ENCODE measurements around the gene MICALL1. TPM values are rescaled to one million over a fixed set of nuclear protein-coding genes. Genes with fewer than 3 reads are reported as not detected.
A peak's percentile ranks its signal among the peaks of the same experiment; 100 is the strongest.
"Not testable (repeated sequence)": the region's sequence is repeated elsewhere in the genome, so short reads cannot be mapped to it uniquely, and the experiment has no call there.

The MICALL1 gene
- total and polyA plus RNA-seq, 9 donors, result 21.7 to 73.8 (median 50.5) TPM

- Histone ChIP-seq H3K27me3 (ENCODE audit: control insufficient read depth, insufficient read depth, low read length) (no peaks in the 10 kb centered on the region), H3K4me3 (ENCODE audit: low read length) (no peak overlapping the region), H3K9me3 (replicated peaks; ENCODE audit: control insufficient read depth, low read depth, low read length) (no peaks in the 10 kb centered on the region), H3K4me1 (ENCODE audit: control insufficient read depth, insufficient read depth, low read length) (no peaks in the 10 kb centered on the region), H3K27ac (ENCODE audit: low read length) (no peak overlapping the region), H3K36me3 (ENCODE audit: control insufficient read depth, insufficient read depth, low read length) (peaks cover 54% of the 10 kb centered on the region)
- 54% methylated on average over 11 of the region's 12 CpGs for WGBS (ENCODE audit: insufficient coverage)
- DNase-seq, result no peak
Measured at GRCh38 chr22:37940698-37941376, 34.7 kb downstream of the MICALL1 start.

DNA sequence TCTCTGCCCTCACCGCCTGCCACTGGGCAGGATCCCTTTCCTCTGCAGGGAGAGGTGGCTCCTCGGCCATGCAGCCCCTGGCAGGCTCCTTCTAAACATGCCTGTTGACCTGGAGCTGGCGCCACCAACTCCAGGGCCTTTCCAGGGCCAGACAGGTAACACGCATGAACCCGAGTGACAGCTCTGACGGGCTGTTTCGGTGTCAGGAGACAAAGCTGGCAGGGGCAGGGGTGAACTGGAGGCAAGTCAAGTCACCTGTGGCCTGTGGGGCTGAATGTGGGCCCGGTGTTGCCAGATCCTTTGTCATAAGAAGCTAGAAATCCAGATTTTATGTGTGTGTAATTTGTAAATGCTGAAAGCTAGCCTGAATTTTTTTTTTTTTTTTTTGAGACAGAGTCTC is 36.0 kb downstream of the MICALL1 start:
- H3K9me3 ChIP-seq (replicated peaks; ENCODE audit: control insufficient read depth, low read depth, low read length), result no peaks in the 10 kb centered on the region
- H3K36me3 ChIP-seq (ENCODE audit: control insufficient read depth, insufficient read depth, low read length), result peaks cover 46% of the 10 kb centered on the region
- H3K27ac ChIP-seq (ENCODE audit: low read length), result no peak overlapping the region
- no peak overlapping the region for H3K4me3 ChIP-seq (ENCODE audit: low read length)
- 92% methylated on average over 7 of the region's 8 CpGs for WGBS (ENCODE audit: insufficient coverage)
- no peaks in the 10 kb centered on the region for H3K4me1 ChIP-seq (ENCODE audit: control insufficient read depth, insufficient read depth, low read length)
- DNase-seq, result no peak
- H3K27me3 ChIP-seq (ENCODE audit: control insufficient read depth, insufficient read depth, low read length), result no peaks in the 10 kb centered on the region

- Histone ChIP-seq H3K36me3 (ENCODE audit: control insufficient read depth, insufficient read depth, low read length) (peaks cover 39% of the 10 kb centered on the region), H3K27me3 (ENCODE audit: control insufficient read depth, insufficient read depth, low read length) (no peaks in the 10 kb centered on the region), H3K4me1 (ENCODE audit: control insufficient read depth, insufficient read depth, low read length) (no peaks in the 10 kb centered on the region), H3K4me3 (ENCODE audit: low read length) (no peak overlapping the region), H3K27ac (ENCODE audit: low read length) (no peak overlapping the region), H3K9me3 (replicated peaks; ENCODE audit: control insufficient read depth, low read depth, low read length) (no peaks in the 10 kb centered on the region)
- DNase-seq, result no peak
- 66% methylated on average over 7 of the region's 12 CpGs for WGBS (ENCODE audit: insufficient coverage)
Measured at GRCh38 chr22:37943136-37943824, 37.2 kb downstream of the MICALL1 start.

DNA sequence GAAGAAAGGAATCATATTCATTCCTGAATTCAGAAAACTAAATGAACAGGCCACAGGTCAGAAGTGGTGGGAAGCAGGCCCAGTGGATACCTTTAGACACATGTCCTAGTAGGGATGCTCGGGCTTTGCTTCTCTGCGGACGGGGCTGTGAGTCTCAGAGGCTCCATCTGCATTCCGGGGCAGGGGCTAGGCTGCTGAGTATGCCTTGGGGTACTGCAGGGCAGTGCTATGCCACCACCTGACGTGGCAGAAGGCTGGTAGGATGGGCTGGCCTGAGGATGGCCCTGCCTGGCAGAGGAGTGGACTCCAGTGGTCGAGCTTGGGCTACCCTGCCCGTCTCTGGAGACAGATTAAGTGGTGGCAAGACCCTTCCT is 37.7 kb downstream of the MICALL1 start:
- 87% methylated on average over 5 of the region's 7 CpGs for WGBS (ENCODE audit: insufficient coverage)
- Histone ChIP-seq H3K9me3 (replicated peaks; ENCODE audit: control insufficient read depth, low read depth, low read length) (no peaks in the 10 kb centered on the region), H3K4me3 (ENCODE audit: low read length) (no peak overlapping the region), H3K4me1 (ENCODE audit: control insufficient read depth, insufficient read depth, low read length) (no peaks in the 10 kb centered on the region), H3K36me3 (ENCODE audit: control insufficient read depth, insufficient read depth, low read length) (peaks cover 39% of the 10 kb centered on the region), H3K27me3 (ENCODE audit: control insufficient read depth, insufficient read depth, low read length) (no peaks in the 10 kb centered on the region), H3K27ac (ENCODE audit: low read length) (no peak overlapping the region)
- no peak for DNase-seq

GRCh38 chr22:37944423-37944822 is 38.3 kb downstream of the MICALL1 start:
- 87% methylated on average over 8 of the region's 11 CpGs for WGBS (ENCODE audit: insufficient coverage)

DNA sequence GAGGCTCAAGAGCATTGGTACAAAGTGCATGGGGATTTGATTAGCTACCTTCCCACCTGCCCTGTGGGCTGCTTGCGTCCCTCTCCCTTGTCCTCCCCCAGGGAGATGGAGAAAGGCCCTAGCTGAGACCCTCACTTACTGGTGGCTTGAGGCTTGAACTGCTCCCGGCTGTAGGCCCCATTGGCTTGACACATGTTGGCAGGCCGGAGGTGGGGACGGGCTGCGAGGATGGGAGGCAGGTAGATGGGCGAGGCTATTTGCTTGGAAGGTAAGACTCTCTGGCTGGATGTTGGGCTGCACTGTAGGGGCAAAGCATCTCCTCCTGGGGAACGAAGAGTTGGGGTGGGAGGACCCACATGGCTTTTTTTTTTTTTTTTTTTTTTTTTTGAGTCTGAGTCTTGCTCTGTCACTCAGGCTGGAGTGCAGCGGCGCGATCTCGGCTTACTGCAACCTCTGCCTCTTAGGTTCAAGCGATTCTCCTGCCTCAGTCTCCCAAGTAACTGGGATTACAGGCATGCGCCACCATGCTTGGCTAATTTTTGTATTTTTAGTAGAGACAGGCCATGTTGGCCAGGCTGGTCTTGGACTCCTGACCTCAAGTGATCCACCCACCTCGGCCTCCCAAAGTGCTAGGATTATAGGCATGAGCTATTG is 41.2 kb downstream of the MICALL1 start:
- not testable (repeated sequence) for H3K36me3 ChIP-seq (ENCODE audit: control insufficient read depth, insufficient read depth, low read length); H3K9me3 ChIP-seq (replicated peaks; ENCODE audit: control insufficient read depth, low read depth, low read length); DNase-seq; H3K27ac ChIP-seq (ENCODE audit: low read length); H3K4me1 ChIP-seq (ENCODE audit: control insufficient read depth, insufficient read depth, low read length); H3K4me3 ChIP-seq (ENCODE audit: low read length); H3K27me3 ChIP-seq (ENCODE audit: control insufficient read depth, insufficient read depth, low read length)
- 89% methylated on average over 6 of the region's 14 CpGs for WGBS (ENCODE audit: insufficient coverage)

More at GRCh38 chr22:37944423-37944822, 38.3 kb downstream of the MICALL1 start:
- H3K4me1 ChIP-seq (ENCODE audit: control insufficient read depth, insufficient read depth, low read length); H3K9me3 ChIP-seq (replicated peaks; ENCODE audit: control insufficient read depth, low read depth, low read length); H3K4me3 ChIP-seq (ENCODE audit: low read length); DNase-seq; H3K27me3 ChIP-seq (ENCODE audit: control insufficient read depth, insufficient read depth, low read length); H3K27ac ChIP-seq (ENCODE audit: low read length): not testable (repeated sequence)
- H3K36me3 ChIP-seq (ENCODE audit: control insufficient read depth, insufficient read depth, low read length), result peaks cover 34% of the 10 kb centered on the region

DNA sequence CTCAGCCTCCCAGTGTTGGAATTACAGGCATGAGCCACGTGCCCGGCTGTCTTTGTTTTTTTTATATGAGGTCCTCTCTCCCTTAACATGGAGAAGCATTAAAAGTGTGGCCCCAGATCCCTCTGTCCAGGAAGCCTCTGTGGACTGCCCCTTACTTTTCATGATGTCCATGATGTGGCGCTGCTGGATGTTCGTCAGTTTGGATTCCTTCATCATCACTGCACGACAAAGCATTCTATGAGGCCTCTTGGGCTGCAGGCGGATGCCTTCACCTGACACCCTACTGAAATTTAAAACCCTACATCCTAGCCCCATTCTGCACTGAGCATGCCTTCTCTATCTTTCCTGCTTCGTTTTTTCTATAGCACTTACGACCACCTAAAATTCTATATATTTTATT is 45.2 kb downstream of the MICALL1 start:
- no peak for DNase-seq
- H3K4me3 ChIP-seq (ENCODE audit: low read length), result no peak overlapping the region
- H3K4me1 ChIP-seq (ENCODE audit: control insufficient read depth, insufficient read depth, low read length), result peaks cover 19% of the 10 kb centered on the region
- no peaks in the 10 kb centered on the region for H3K9me3 ChIP-seq (replicated peaks; ENCODE audit: control insufficient read depth, low read depth, low read length)
- WGBS (ENCODE audit: insufficient coverage), result 43% methylated on average over 4 of the region's 8 CpGs
- no peak overlapping the region for H3K27ac ChIP-seq (ENCODE audit: low read length)
- no peaks in the 10 kb centered on the region for H3K36me3 ChIP-seq (ENCODE audit: control insufficient read depth, insufficient read depth, low read length)
- peaks cover 4% of the 10 kb centered on the region for H3K27me3 ChIP-seq (ENCODE audit: control insufficient read depth, insufficient read depth, low read length)

DNA sequence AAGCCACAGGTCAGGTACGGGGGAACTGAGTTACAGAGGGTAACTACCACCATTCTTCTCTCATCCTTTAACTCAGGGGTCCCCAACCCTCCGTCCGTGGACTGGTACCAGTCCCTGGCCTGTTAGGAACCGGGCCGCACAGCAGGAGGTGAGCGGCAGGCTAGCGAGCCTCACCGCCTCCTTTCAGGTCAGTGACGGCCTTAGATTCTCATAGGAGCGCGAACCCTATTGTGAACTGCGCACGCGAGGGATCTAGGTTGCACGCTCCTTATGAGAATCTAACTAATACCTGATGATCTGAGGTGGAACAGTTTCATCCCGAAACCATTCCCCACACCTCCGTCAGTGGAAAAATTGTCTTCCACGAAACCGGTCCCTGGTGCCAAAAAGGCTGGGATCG is 46.5 kb downstream of the MICALL1 start:
- Histone ChIP-seq H3K36me3 (ENCODE audit: control insufficient read depth, insufficient read depth, low read length) (peaks cover 12% of the 10 kb centered on the region), H3K4me3 (ENCODE audit: low read length) (peak overlapping the region; percentile 98), H3K4me1 (ENCODE audit: control insufficient read depth, insufficient read depth, low read length) (peaks cover 19% of the 10 kb centered on the region)
- WGBS (ENCODE audit: insufficient coverage), result 17% methylated on average over 7 of the region's 20 CpGs
- not testable (repeated sequence) for H3K27me3 ChIP-seq (ENCODE audit: control insufficient read depth, insufficient read depth, low read length); H3K9me3 ChIP-seq (replicated peaks; ENCODE audit: control insufficient read depth, low read depth, low read length); H3K27ac ChIP-seq (ENCODE audit: low read length); DNase-seq

DNA sequence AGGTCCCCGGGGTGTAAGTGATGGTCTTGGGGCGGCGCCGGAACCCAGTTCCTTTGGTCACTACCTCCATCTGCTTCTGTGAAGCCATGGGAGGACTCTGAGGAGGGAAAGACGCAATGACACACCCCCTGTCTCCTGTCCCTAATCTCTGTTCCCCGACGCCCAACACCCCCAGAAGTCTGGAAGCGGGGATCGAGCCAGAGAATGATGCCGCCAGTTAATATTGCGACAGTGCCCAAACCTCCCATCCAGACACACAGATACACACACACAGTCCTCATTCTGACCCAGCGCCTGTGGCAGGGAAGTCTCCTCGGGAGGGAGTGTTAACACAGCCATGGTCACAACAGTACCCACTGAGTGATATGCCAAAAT is 47.0 kb downstream of the MICALL1 start:
- Histone ChIP-seq H3K9me3 (replicated peaks; ENCODE audit: control insufficient read depth, low read depth, low read length) (no peaks in the 10 kb centered on the region), H3K4me1 (ENCODE audit: control insufficient read depth, insufficient read depth, low read length) (peaks cover 19% of the 10 kb centered on the region), H3K27ac (ENCODE audit: low read length) (peak overlapping the region; percentile 20), H3K36me3 (ENCODE audit: control insufficient read depth, insufficient read depth, low read length) (peaks cover 15% of the 10 kb centered on the region), H3K4me3 (ENCODE audit: low read length) (peak overlapping the region; percentile 98), H3K27me3 (ENCODE audit: control insufficient read depth, insufficient read depth, low read length) (peaks cover 4% of the 10 kb centered on the region)
- 2% methylated on average over 6 of the region's 13 CpGs for WGBS (ENCODE audit: insufficient coverage)
- no peak for DNase-seq

- Histone ChIP-seq H3K27me3 (ENCODE audit: control insufficient read depth, insufficient read depth, low read length) (peaks cover 4% of the 10 kb centered on the region), H3K27ac (ENCODE audit: low read length) (peak within 1 kb of the TSS; percentile 20), H3K36me3 (ENCODE audit: control insufficient read depth, insufficient read depth, low read length) (peaks cover 18% of the 10 kb centered on the region), H3K9me3 (replicated peaks; ENCODE audit: control insufficient read depth, low read depth, low read length) (no peaks in the 10 kb centered on the region), H3K4me3 (ENCODE audit: low read length) (peak within 1 kb of the TSS; percentile 98), H3K4me1 (ENCODE audit: control insufficient read depth, insufficient read depth, low read length) (peaks cover 19% of the 10 kb centered on the region)
- peak; percentile 98 for DNase-seq
- under 1% methylated on average over 50 of the region's 52 CpGs for WGBS (ENCODE audit: insufficient coverage)
Measured at GRCh38 chr22:37953437-37954179, 47.5 kb downstream of the MICALL1 start, which contains the start of the genes C22orf23 and POLR2F. C22orf23 (minus strand) TSS chr22:37953601; CDS start chr22:37953149, 452 bp downstream. POLR2F (plus strand) TSS chr22:37953699; CDS start chr22:37953788, 89 bp downstream.
